ENCODE measurements around the gene CCL19.

CCL19 gene

DNA sequence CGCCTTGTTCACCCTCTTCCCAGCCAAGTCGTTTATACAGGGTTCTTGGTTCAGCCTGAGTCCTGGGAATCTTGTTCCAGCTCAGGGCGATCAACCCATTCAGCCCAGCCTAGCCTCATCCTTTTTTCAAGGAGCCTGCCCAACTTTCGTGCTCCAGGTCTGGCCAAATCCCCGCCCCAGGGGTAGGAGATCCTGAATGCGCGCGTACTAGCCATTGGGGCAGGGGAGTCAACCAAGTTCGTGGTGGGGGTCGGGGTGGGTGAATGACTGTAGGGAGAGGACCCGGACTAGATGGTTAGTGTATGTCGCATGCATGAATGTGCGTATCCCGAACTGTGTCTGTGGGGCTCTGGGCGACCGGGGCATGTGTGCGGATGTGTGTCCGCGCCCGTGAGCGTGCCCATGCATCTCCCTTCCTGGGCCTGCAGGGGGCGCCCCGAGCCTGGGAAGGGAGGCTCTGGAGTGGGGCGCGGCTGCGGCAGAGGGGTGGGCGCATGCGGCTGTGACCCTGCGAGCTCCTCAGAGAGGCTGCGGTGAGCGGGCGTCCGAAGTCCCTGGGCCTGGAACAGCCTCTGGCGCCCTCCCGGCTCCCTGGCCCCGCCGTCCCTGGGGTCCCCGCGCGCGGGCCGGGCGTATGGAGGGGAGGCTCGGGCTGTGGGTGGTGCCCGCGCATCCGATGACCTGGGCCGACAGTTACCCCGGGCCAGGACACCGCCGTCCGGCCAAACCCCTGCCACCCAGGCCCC is 10.1 kb upstream of the CCL19 start:
- in situ Hi-C loops (cut with MboI; ENCODE audit: low sequenced_read_pairs) = no loop called here

DNA sequence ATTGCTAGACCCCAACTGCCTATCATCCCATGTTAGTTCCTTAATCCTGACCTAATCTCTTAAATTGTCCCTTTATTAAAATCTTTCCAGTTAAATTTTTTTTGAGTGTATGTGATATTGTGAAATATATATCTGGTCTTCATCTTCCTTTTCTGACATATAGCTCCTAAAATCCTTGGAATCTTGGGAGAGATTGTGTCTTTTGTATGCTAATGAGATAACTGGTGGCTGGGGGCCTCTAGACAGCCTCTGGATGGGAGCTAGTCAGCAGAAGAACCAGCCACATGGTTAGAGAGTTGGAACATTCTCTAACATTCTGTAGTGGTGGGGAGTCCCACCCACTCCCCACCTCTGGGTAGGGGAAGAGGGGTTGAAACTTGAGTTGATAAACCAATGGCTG is 3.7 kb upstream of the CCL19 start:
- in situ Hi-C loops (cut with MboI; ENCODE audit: low sequenced_read_pairs) = no loop called here

- in situ Hi-C loops (cut with MboI; ENCODE audit: low sequenced_read_pairs) = no loop called here
Observed at GRCh38 chr9:34693560-34693959, 2.5 kb upstream of the CCL19 start.

- in situ Hi-C loops (cut with MboI; ENCODE audit: low sequenced_read_pairs) = no loop called here
Observed at GRCh38 chr9:34691936-34692315, 850 bp upstream of the CCL19 start.

DNA sequence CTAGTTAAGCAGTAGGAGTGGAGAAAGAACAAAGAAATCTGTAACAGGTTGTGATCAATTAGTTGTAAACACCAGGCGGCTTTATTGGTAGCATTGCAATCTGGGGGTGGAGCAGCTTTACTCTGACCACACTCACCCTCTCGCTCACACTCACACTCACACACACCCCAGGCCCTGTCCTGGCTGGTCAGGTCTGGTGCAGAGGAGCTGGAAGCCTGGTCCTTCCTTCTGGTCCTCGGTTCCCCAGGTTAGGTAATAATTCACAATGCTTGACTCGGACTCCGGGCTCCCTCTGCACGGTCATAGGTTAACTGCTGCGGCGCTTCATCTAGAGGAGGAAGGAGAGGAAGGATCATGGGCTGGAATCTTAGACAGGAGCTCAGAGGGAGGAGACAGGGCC is 1.6 kb downstream of the CCL19 start:
- in situ Hi-C loops (cut with MboI; ENCODE audit: low sequenced_read_pairs) = no loop called here

GRCh38 chr9:34689116-34689470 is 2.0 kb downstream of the CCL19 start:
- in situ Hi-C loops (cut with MboI; ENCODE audit: low sequenced_read_pairs) = no loop called here

- in situ Hi-C loops (cut with MboI; ENCODE audit: low sequenced_read_pairs) = no loop called here
Observed at GRCh38 chr9:34688329-34689115, 2.6 kb downstream of the CCL19 start.

DNA sequence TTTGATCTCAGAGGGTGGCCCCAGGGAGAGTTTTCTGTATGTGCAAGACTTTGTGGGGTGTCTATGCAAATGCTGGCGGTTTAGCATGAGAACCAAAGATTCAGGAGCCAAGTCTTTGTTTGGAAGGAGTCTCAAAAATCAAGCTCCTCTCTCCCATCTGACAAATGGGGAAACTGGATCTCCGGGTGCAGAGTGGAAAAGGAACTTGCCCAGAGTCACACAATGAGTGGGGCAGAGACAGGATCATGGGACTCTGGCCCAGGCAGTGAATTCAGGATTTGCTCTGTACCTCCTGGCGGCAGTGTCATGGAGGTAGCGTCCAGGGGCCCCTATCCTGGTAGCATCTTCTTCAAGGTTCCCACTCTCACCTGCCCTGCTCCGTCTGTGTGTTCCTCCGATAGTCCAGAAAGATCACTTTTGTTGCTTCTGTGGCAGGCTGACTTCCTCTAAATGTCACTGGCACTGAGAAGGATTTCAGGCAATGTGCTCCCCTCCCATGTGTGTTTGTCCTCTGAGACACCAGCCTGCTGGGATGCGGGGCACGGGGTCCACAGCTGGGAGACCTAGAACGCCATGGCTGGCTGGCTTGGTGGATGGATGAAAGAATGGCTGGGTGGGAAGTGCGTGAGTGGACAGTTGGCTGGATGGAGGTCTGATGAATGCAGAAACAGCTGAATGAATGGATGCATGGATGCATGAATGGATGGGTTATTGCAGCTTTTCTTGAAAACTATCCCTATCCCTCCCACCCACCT is 3.6 kb downstream of the CCL19 start:
- in situ Hi-C loops (cut with MboI; ENCODE audit: low sequenced_read_pairs) = no loop called here

DNA sequence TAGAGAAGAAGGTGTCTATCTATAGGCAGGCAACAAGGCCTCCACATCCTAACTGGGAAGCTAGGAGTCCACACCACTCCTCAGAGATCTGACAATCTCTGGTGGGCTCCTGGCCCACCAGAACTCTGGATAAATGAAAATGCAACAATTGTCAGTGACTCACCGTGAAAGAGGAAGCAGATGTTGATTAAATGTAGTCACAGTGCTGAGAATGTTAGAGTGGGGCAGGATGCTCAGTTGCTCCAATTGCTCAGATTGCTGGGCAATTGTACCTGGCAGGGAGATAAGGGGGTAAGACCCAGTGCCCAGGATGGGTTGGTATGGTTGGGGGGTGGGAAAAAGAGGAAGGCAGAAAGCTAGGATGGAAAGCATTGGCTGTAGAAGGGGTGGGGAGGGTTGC is 4.3 kb downstream of the CCL19 start:
- in situ Hi-C loops (cut with MboI; ENCODE audit: low sequenced_read_pairs) = no loop called here

DNA sequence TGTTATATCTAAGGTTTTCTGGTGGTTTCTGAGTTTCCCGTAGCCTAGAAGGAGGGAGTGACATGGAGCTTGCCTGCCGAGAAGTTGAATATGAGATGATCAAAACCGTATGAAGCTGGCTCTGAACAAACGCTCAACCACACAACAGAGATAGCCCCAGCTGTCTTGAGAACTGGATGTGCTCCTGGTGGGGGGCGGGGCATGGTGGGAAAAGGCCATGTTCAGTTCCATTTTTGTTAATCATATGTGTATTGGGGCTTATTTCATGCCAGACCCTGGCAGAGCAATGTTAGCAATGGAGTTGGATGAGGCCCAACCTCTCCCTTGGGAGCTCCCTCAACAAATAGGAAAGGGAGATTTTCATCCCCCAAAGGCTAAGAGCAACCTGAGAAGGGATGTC is 4.8 kb downstream of the CCL19 start:
- in situ Hi-C loops (cut with MboI; ENCODE audit: low sequenced_read_pairs) = no loop called here

DNA sequence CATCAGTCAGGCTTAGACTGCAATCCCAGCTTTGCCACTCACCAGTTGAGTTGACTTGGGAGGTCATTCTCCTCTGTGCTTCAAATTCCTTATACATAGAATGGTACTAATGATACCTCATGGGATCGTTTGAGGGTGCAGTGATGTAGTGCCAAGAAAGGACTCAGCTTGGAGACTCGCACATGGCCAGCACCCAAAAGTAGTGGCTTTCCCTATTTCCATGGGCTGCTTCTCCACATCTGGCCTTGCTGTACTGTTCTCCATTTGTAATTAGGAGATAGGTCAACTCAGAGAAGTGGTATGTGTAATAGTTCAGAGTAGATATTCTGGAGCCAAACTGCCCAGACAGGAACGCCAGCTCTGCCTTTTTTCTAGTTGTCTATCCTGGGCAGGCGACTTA is 5.5 kb downstream of the CCL19 start:
- in situ Hi-C loops (cut with MboI; ENCODE audit: low sequenced_read_pairs) = no loop called here

GRCh38 chr9:34684816-34685215 is 6.3 kb downstream of the CCL19 start:
- in situ Hi-C loops (cut with MboI; ENCODE audit: low sequenced_read_pairs) = no loop called here

DNA sequence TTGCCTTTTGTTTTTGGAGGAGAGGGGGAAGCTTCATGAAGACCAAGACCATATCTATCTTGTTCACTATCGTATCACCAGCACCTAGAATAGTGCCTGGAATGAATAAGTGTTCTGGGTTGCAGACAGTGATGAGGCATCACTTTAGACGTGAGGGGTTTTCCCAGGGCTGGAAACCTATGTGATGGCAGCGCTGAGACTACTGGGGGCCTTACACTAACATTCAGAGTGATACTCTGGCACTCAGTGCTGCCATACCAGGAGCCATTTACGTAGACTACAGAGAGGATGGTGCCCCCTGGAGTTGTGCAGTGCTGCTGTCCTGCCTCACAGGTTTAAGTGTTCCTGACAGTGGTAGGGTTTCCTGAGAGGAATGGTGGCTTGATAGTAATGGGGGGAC is 6.9 kb downstream of the CCL19 start:
- in situ Hi-C loops (cut with MboI; ENCODE audit: low sequenced_read_pairs) = no loop called here

GRCh38 chr9:34675869-34676268 is 15.2 kb downstream of the CCL19 start:
- in situ Hi-C loops (cut with MboI; ENCODE audit: low sequenced_read_pairs) = no loop called here

- in situ Hi-C loops (cut with MboI; ENCODE audit: low sequenced_read_pairs) = no loop called here
Observed at GRCh38 chr9:34675048-34675714, 15.9 kb downstream of the CCL19 start.

- in situ Hi-C loops (cut with MboI; ENCODE audit: low sequenced_read_pairs) = no loop called here
Observed at GRCh38 chr9:34674440-34674839, 16.6 kb downstream of the CCL19 start.

GRCh38 chr9:34671307-34671706 is 19.8 kb downstream of the CCL19 start:
- in situ Hi-C loops (cut with MboI; ENCODE audit: low sequenced_read_pairs) = no loop called here

DNA sequence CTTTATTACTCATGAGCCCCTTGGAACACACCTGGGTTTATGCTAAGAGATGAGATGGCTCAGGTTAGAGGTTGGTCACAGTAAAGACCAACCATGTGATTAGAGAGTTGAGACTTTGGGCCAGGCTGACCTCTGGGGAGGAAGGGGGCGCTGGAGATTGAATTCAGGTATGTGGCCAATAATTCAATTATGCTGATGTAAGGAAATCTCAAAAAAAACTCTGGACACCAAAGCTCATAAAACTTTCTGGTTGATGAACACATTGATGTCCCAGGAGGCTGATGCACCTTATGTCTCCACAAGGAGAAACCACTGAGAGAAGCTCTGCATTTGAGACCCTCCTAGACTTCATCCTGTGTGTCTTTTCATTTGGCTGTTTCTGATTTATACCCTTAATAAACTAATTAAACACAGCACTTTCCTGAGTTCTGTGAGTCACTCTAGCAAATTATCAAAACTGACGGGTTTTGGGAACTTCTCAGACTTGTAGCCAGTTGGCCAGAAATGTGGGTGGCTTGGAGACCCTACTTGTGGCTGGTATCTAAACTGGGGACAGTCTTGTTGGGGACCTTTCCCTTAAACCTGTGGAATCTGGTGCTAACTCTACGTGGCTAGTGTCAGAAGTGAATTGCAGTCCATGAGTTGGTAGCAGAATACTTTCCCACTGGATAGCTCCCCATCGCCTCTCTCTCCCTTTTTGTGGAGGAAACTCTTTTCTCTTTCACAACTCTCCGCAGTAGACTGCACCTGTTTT is 21.1 kb downstream of the CCL19 start:
- in situ Hi-C loops (cut with MboI; ENCODE audit: low sequenced_read_pairs) = loop anchor here (10.0 kb wide), 1 partner anchor 65 kb away; no protein-coding TSS in a partner anchor

- in situ Hi-C loops (cut with MboI; ENCODE audit: low sequenced_read_pairs) = loop anchor here (10.0 kb wide), 1 partner anchor 61 kb away; no protein-coding TSS in a partner anchor
Observed at GRCh38 chr9:34665381-34666250, 25.5 kb downstream of the CCL19 start.

- in situ Hi-C loops (cut with MboI; ENCODE audit: low sequenced_read_pairs) = loop anchor here (10.0 kb wide), 1 partner anchor 60 kb away; no protein-coding TSS in a partner anchor
Observed at GRCh38 chr9:34665067-34665380, 26.1 kb downstream of the CCL19 start.
